Measurements from ENCODE around the gene TIA1.

GRCh38 chr2:70240599-70240998, 7.8 kb downstream of the TIA1 start:
- TF ChIP-seq EZH2phosphoT487 (conservative IDR thresholded peaks at IDR 0.05; ENCODE audit: low read length) = no peak
- TF ChIP-seq CTCF (IDR thresholded peaks at IDR 0.05; ENCODE audit: insufficient read depth, low read length, poor library complexity, severe bottlenecking) = no peak
